ENCODE results near the gene PRR23C. TPM values are rescaled to one million over a fixed set of nuclear protein-coding genes. Genes with fewer than 3 reads are reported as not detected.

Gene PRR23C
- total RNA-seq, 1 donor from 2014 or later = not detected

DNA sequence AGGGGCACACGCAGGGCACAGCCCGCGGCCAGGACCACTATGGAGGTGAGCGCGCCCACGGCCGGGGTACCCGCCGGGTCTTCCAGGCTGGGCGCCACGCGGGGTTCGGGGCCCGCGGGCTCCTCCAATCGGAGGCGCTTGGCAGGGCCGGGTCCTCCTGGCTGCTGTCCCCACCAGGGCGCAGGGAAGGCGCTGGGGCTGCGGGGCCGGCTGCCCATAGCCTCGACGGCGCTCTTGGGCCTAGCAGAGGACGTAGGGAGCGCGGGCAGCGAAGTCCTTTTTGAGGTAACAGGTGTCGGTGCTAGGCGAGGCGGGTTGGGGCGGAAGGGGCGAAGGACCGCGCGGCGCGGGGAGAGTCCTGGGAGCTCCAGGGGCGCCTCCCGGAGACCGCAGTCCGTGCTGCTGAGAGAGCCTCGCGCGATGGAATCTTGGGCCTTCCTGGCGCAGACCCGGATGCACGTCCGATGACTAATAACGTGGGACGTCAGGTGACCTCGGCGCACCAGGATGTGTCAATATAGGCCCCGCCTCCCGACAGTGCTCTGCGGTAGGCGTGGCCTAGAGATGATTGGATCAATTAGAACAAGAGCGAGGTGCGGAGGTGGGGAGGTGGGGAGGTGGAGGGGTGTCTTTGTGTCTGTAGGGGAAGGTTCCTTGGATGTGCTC lies 38.5 kb downstream of the PRR23C start, which contains the start of gene PRR23A:
PRR23A (minus strand) TSS at position 218 of the 666 bp plus-strand sequence; CDS start at position 218, 0 bp downstream.
- H3K27me3 ChIP-seq (ENCODE audit: control insufficient read depth, insufficient read depth, low read length) = no peaks in the 10 kb centered on the region
- H3K36me3 ChIP-seq (ENCODE audit: control insufficient read depth, insufficient read depth, low read length) = no peaks in the 10 kb centered on the region
- no peak within 1 kb of the TSS for H3K4me3 ChIP-seq (ENCODE audit: low read depth, low read length)
- TF ChIP-seq, protein P1, sequence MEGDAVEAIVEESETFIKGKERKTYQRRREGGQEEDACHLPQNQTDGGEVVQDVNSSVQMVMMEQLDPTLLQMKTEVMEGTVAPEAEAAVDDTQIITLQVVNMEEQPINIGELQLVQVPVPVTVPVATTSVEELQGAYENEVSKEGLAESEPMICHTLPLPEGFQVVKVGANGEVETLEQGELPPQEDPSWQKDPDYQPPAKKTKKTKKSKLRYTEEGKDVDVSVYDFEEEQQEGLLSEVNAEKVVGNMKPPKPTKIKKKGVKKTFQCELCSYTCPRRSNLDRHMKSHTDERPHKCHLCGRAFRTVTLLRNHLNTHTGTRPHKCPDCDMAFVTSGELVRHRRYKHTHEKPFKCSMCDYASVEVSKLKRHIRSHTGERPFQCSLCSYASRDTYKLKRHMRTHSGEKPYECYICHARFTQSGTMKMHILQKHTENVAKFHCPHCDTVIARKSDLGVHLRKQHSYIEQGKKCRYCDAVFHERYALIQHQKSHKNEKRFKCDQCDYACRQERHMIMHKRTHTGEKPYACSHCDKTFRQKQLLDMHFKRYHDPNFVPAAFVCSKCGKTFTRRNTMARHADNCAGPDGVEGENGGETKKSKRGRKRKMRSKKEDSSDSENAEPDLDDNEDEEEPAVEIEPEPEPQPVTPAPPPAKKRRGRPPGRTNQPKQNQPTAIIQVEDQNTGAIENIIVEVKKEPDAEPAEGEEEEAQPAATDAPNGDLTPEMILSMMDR (IDR thresholded peaks at IDR 0.05; ENCODE audit: insufficient read depth, low read length, poor library complexity, severe bottlenecking) = no peak
- no peak for DNase-seq (ENCODE audit: low read depth)

DNA sequence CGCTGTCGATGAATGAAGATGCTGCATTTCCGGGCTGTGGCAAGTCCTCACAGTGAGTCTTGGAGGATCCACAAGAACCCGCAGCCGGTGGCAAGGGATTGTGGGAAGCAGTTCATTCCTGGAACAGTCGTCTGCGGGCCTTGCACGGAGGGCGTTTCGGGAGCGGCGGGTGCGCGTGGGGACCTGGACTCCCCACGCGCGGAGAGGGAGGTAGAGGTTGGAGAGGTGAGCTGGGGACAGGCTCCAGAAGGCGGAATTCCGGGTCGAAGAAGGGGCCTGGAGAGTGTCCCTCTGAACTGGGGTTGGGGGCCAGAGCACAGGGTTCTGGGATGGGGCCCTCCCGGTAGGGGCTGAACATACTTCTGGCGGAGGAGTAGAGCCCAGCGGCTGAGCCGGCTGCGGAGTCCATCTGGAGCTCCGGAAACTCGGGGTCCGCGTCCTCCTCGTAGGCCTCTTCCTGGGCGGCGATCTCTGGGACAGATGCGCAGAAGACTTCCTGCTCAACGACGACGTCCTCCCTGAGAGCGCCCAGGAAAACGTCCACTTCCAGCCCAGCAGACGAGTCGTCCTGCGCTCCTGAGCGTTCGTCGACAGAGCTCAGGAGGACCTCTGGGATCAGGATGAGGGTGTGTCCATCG lies 39.2 kb downstream of the PRR23C start:
- Histone ChIP-seq H3K4me3 (ENCODE audit: low read depth, low read length) (no peak overlapping the region), H3K36me3 (ENCODE audit: control insufficient read depth, insufficient read depth, low read length) (no peaks in the 10 kb centered on the region), H3K27me3 (ENCODE audit: control insufficient read depth, insufficient read depth, low read length) (no peaks in the 10 kb centered on the region)
- TF ChIP-seq, protein P1 (IDR thresholded peaks at IDR 0.05; ENCODE audit: insufficient read depth, low read length, poor library complexity, severe bottlenecking) = no peak
- no peak for DNase-seq (ENCODE audit: low read depth)

DNA sequence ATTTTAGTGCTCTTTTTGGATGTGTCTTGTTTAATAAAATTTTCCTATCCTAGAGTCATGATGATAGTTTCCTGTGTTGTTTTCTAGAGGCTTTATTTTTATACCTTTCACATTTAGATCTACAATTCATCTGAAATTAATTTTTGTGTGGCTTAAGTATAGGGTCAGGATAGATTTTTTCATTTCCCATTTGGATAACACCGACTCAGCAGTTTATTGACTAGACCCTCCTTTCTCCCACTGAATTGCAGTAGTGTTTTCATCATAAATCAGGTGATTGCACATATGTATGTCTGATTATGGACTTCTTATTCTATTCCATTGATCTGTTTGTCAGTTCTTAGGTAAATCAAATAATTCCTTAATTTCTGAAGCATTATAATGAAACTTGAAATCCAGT lies 49.0 kb downstream of the PRR23C start:
- DNase-seq (ENCODE audit: low read depth) = no peak
- no peaks in the 10 kb centered on the region for H3K27me3 ChIP-seq (ENCODE audit: control insufficient read depth, insufficient read depth, low read length)
- TF ChIP-seq, protein P1 (IDR thresholded peaks at IDR 0.05; ENCODE audit: insufficient read depth, low read length, poor library complexity, severe bottlenecking) = no peak
- H3K36me3 ChIP-seq (ENCODE audit: control insufficient read depth, insufficient read depth, low read length) = no peaks in the 10 kb centered on the region
- H3K4me3 ChIP-seq (ENCODE audit: low read depth, low read length) = no peak overlapping the region

Other genes starting within 250 kb of the PRR23C start
- gene PIK3CB, start 210.0 kb downstream of the PRR23C start, total RNA-seq = 14.5 and 17.9 TPM in 2 replicates
- 0.54 and 0.68 TPM in 2 replicates for gene FOXL2, start 97.8 kb downstream of the PRR23C start, total RNA-seq
- gene FOXL2NB, start 97.7 kb downstream of the PRR23C start, total RNA-seq = 2.2 and 2.7 TPM in 2 replicates
- not detected in 2 replicates for gene PRR23A, start 38.6 kb downstream of the PRR23C start, total RNA-seq
- gene PRR23B, start 24.0 kb downstream of the PRR23C start, total RNA-seq = not detected in 2 replicates